Right lobe of liver (tissue), 4 donors: ENCODE measurements around the gene RFFL.

ENCODE experiments used
- CTCF ChIP-seq, 4 donors: fragments of 200-600 bp in 3 of 4; fragments of 450-650 bp in 1 of 4; IDR thresholded peaks; one replicate each; pipeline versions ENCODE4 v1.5.1 to v1.8.0; 2016 to 2022; ENCODE audit warnings: antibody characterized with exemption in 4 of 4, mild to moderate bottlenecking in 2 of 4
- POLR2A ChIP-seq: fragments of 450-650 bp; IDR thresholded peaks from one replicate; pipeline ENCODE4 v1.6.1; 2017; ENCODE audit warnings: antibody characterized with exemption, mild to moderate bottlenecking
- donor health status: DM: no; HTN: no; CAD: no.
- donor health status: DM: no; HTN: no; CAD: no.
- donor health status: DM: no; HTN: yes; CAD: no.

- TF ChIP-seq CTCF (IDR thresholded peaks at IDR 0.05) (no peak), POLR2A (no peak)
Measured at GRCh38 chr17:34974794-34975785, 88.4 kb downstream of the RFFL start.
